Upper lobe of left lung (tissue), 6 donors: ENCODE results near the gene SHISAL2B. TPM values are rescaled to one million over a fixed set of nuclear protein-coding genes. Genes with fewer than 3 reads are reported as not detected.

Experiments used
- ATAC-seq, 2 donors: fragments of 200-7000 bp; cut with Tn5 transposase; one replicate each; pipeline ENCODE4 v1.9.1; 2022; ENCODE audit warnings: mild to moderate bottlenecking in 2 of 2, moderate library complexity in 2 of 2; ENCODE audit not compliant: low FRiP score in 2 of 2
- DNase-seq, 2 donors: peaks; one replicate each; pipeline ENCODE4 v3.0.0-alpha.2; 2019 to 2020
- H3K27ac ChIP-seq, 4 donors: fragments of 200-600 bp; sonication (generic); one replicate each; pipeline ENCODE4 v1.5.1; 2016 to 2019
- H3K27me3 ChIP-seq, 4 donors: fragments of 200-600 bp; sonication (generic); one replicate each; pipeline ENCODE4 v1.5.1; 2017 to 2019
- H3K36me3 ChIP-seq, 4 donors: fragments of 200-600 bp; sonication (generic); one replicate each; pipeline ENCODE4 v1.5.1; 2016 to 2019
- H3K4me1 ChIP-seq, 4 donors: fragments of 200-600 bp; sonication (generic); one replicate each; pipeline ENCODE4 v1.5.1; 2018 to 2019
- H3K4me3 ChIP-seq, 4 donors: fragments of 200-600 bp; sonication (generic); one replicate each; pipeline ENCODE4 v1.5.1; 2017 to 2019; ENCODE audit warnings: mild to moderate bottlenecking in 2 of 4, moderate library complexity in 1 of 4
- H3K9me3 ChIP-seq, 4 donors: fragments of 200-600 bp; sonication (generic); one replicate each; pipeline ENCODE4 v1.5.1; 2018 to 2019
- CTCF ChIP-seq, 6 experiments: fragments of 450-650 bp in 4 of 6; fragments of 200-600 bp in 2 of 6; sonication (generic) in 2 of 6; IDR thresholded peaks; one replicate each; pipeline ENCODE4 v1.5.1; 2016 to 2019; ENCODE audit warnings: antibody characterized with exemption in 6 of 6
- EP300 ChIP-seq, 4 donors: sonication (generic); formaldehyde crosslinking; IDR thresholded peaks; one replicate each; pipeline ENCODE4 v1.5.1; 2017; ENCODE audit warnings: antibody characterized with exemption in 4 of 4, control low read depth in 2 of 4
- POLR2A ChIP-seq, 4 donors: fragments of 450-650 bp; IDR thresholded peaks; one replicate each; pipeline ENCODE4 v1.5.1; 2016 to 2017; ENCODE audit warnings: antibody characterized with exemption in 4 of 4, mild to moderate bottlenecking in 2 of 4
- POLR2AphosphoS5 ChIP-seq, 2 donors: sonication (generic); formaldehyde crosslinking; IDR thresholded peaks; one replicate each; pipeline ENCODE4 v1.5.1; 2017; ENCODE audit warnings: antibody characterized with exemption in 2 of 2
- WGBS, 2 donors: methylation state at CpG; one replicate each; pipeline ENCODE4 v1.1.5; 2017 to 2018; 5-methylcytosine and 5-hydroxymethylcytosine counted together
- total RNA-seq, 6 donors: library from RNA; depleted of rRNA in 4 of 6; stranded (reverse); fragments of >200 nt in 4 of 6; gene quantifications; one replicate each; pipeline versions ENCODE4 v1.1.0 to v1.2.1, GENCODE V29; 2016 to 2021
- donor health status: DM: no; HTN: no; CAD: no; lungs with moderate emphysema.
- donor health status: DM: no; HTN: yes; CAD: no; lungs with severe emphysema.

SHISAL2B gene
- total RNA-seq, 6 donors from 2014 or later, result not detected

GRCh38 chr5:64742821-64743220 lies 52.5 kb downstream of the SHISAL2B start:
- TF ChIP-seq POLR2AphosphoS5 (IDR thresholded peaks at IDR 0.05), result no peak
- no peak for TF ChIP-seq CTCF (IDR thresholded peaks at IDR 0.05)
- TF ChIP-seq POLR2A (IDR thresholded peaks at IDR 0.05), result no peak
- TF ChIP-seq EP300 (IDR thresholded peaks at IDR 0.05), result no peak
- H3K36me3 ChIP-seq, result peaks cover 0 to 24% (median 2%) of the 10 kb centered on the region in 4 donors
- DNase-seq (no peak), ATAC-seq (no peak)
- no peak overlapping the region for H3K27ac ChIP-seq
- no peak overlapping the region for H3K4me3 ChIP-seq
- H3K27me3 ChIP-seq, result no peaks in the 10 kb centered on the region
- no peaks in the 10 kb centered on the region for H3K9me3 ChIP-seq
- no peaks in the 10 kb centered on the region for H3K4me1 ChIP-seq

GRCh38 chr5:64744914-64745313 lies 54.6 kb downstream of the SHISAL2B start:
- H3K9me3 ChIP-seq, result no peaks in the 10 kb centered on the region
- no peak overlapping the region for H3K27ac ChIP-seq
- peaks cover 0 to 13% (median 0%) of the 10 kb centered on the region in 4 donors for H3K36me3 ChIP-seq
- TF ChIP-seq CTCF (IDR thresholded peaks at IDR 0.05), result no peak
- TF ChIP-seq POLR2A (IDR thresholded peaks at IDR 0.05), result no peak
- TF ChIP-seq POLR2AphosphoS5 (IDR thresholded peaks at IDR 0.05), result no peak
- TF ChIP-seq EP300 (IDR thresholded peaks at IDR 0.05), result no peak
- 91 to 100% methylated on average over 1 of the region's 1 CpG for WGBS, 2 donors
- DNase-seq, result no peak
- no peaks in the 10 kb centered on the region for H3K27me3 ChIP-seq
- no peak overlapping the region for H3K4me3 ChIP-seq
- no peaks in the 10 kb centered on the region for H3K4me1 ChIP-seq
- ATAC-seq, result no peak

- H3K4me3 ChIP-seq, result no peak overlapping the region
- H3K4me1 ChIP-seq, result no peaks in the 10 kb centered on the region
- no peak overlapping the region for H3K27ac ChIP-seq
- WGBS, 2 donors, result 86 to 88% methylated on average over 1 of the region's 1 CpG
- TF ChIP-seq POLR2A (IDR thresholded peaks at IDR 0.05), result no peak
- TF ChIP-seq CTCF (IDR thresholded peaks at IDR 0.05), result no peak
- TF ChIP-seq EP300 (IDR thresholded peaks at IDR 0.05), result no peak
- no peak for TF ChIP-seq POLR2AphosphoS5 (IDR thresholded peaks at IDR 0.05)
- no peaks in the 10 kb centered on the region for H3K9me3 ChIP-seq
- H3K27me3 ChIP-seq, result no peaks in the 10 kb centered on the region
- ATAC-seq (no peak), DNase-seq (no peak)
- H3K36me3 ChIP-seq, result no peaks in the 10 kb centered on the region
Measured at GRCh38 chr5:64746446-64746845, 56.1 kb downstream of the SHISAL2B start.

- no peaks in the 10 kb centered on the region for H3K9me3 ChIP-seq
- H3K36me3 ChIP-seq, result peaks cover 0 to 15% (median 0%) of the 10 kb centered on the region in 4 donors
- H3K4me1 ChIP-seq, result no peaks in the 10 kb centered on the region
- no peaks in the 10 kb centered on the region for H3K27me3 ChIP-seq
- WGBS, 2 donors, result 88 to 89% methylated on average over 4 of the region's 4 CpGs
- DNase-seq (no peak), ATAC-seq (no peak)
- no peak overlapping the region for H3K27ac ChIP-seq
- TF ChIP-seq CTCF (IDR thresholded peaks at IDR 0.05) (no peak), EP300 (IDR thresholded peaks at IDR 0.05) (no peak), POLR2A (IDR thresholded peaks at IDR 0.05) (no peak), POLR2AphosphoS5 (IDR thresholded peaks at IDR 0.05) (no peak)
- H3K4me3 ChIP-seq, result no peak overlapping the region
Measured at GRCh38 chr5:64749385-64749784, 59.1 kb downstream of the SHISAL2B start.

GRCh38 chr5:64754066-64754465 lies 63.8 kb downstream of the SHISAL2B start:
- H3K9me3 ChIP-seq, result no peaks in the 10 kb centered on the region
- WGBS, 2 donors, result 98% methylated on average over 2 of the region's 2 CpGs
- TF ChIP-seq EP300 (IDR thresholded peaks at IDR 0.05) (no peak), POLR2A (IDR thresholded peaks at IDR 0.05) (no peak), POLR2AphosphoS5 (IDR thresholded peaks at IDR 0.05) (no peak), CTCF (IDR thresholded peaks at IDR 0.05) (no peak)
- peaks cover 0 to 15% (median 0%) of the 10 kb centered on the region in 4 donors for H3K36me3 ChIP-seq
- H3K27me3 ChIP-seq, result no peaks in the 10 kb centered on the region
- no peak overlapping the region for H3K4me3 ChIP-seq
- H3K4me1 ChIP-seq, result peaks cover 0 to 11% (median 2%) of the 10 kb centered on the region in 4 donors
- DNase-seq (no peak), ATAC-seq (no peak)
- H3K27ac ChIP-seq, result no peak overlapping the region
